Urinary bladder (tissue), 4 donors: ENCODE results near the gene PSMD7. TPM values are rescaled to one million over a fixed set of nuclear protein-coding genes. Genes with fewer than 3 reads are reported as not detected.
"Not testable (repeated sequence)": the region's sequence is repeated elsewhere in the genome, so short reads cannot be mapped to it uniquely, and the experiment has no call there.

ENCODE experiments used
- DNase-seq: peaks from one replicate; pipeline ENCODE4 v3.0.0-alpha.2; 2015; ENCODE audit errors: extremely low spot score
- H3K27ac ChIP-seq: one replicate; pipeline ENCODE4 v1.5.1; 2013; ENCODE audit warnings: low read depth, mild to moderate bottlenecking, moderate library complexity
- H3K36me3 ChIP-seq: one replicate; pipeline ENCODE4 v1.6.1; 2013; ENCODE audit warnings: mild to moderate bottlenecking, moderate library complexity; ENCODE audit not compliant: insufficient read depth
- H3K4me1 ChIP-seq: one replicate; pipeline ENCODE4 v1.6.1; 2013; ENCODE audit warnings: mild to moderate bottlenecking, moderate library complexity; ENCODE audit not compliant: insufficient read depth
- H3K4me3 ChIP-seq: one replicate; pipeline ENCODE4 v1.5.1; 2013; ENCODE audit warnings: low read depth, low read length
- WGBS: extraction: QIAGEN DNeasy Blood & Tissue Kit; methylation state at CpG from one replicate; pipeline ENCODE4 v1.1.7; 2013; 5-methylcytosine and 5-hydroxymethylcytosine counted together
- polyA plus RNA-seq: library from polyadenylated mRNA; stranded (reverse); fragments of 200-250 nt; gene quantifications from one replicate; pipeline ENCODE4 v1.2.3, GENCODE V29; 2013
- total RNA-seq: library from RNA; depleted of rRNA; stranded (reverse); fragments of >200 nt; gene quantifications from one replicate; pipeline ENCODE4 v1.2.3, GENCODE V29; 2014
- donor health status: healthy with polysubstance abuse.
- donor health status: healthy.

The PSMD7 gene
- total and polyA plus RNA-seq, 2 donors, result 53.5 to 107 TPM

GRCh38 chr16:74353038-74353437 lies 56.4 kb downstream of the PSMD7 start:
- not testable (repeated sequence) for H3K36me3 ChIP-seq, H3K27ac ChIP-seq, H3K4me3 ChIP-seq, DNase-seq, H3K4me1 ChIP-seq
- 60% methylated on average over 4 of the region's 4 CpGs for WGBS

Other genes with a start within 250 kb of the PSMD7 start
- gene NPIPB15, start 79.5 kb downstream of the PSMD7 start, total RNA-seq, result 4.9 TPM
- 6.4 TPM for gene NPIPB15, start 79.5 kb downstream of the PSMD7 start, polyA plus RNA-seq
- gene CLEC18B, start 124.7 kb downstream of the PSMD7 start, total RNA-seq, result not detected
- 0.29 TPM for gene CLEC18B, start 124.7 kb downstream of the PSMD7 start, polyA plus RNA-seq